Neural cell (in vitro differentiated cells): Measurements from ENCODE around the gene GSN. TPM values are rescaled to one million over a fixed set of nuclear protein-coding genes. Genes with fewer than 3 reads are reported as not detected.

Source experiments
- H2AFZ ChIP-seq: fragments of 200-600, 300-800 bp; sonication (generic), shearing (Covaris generic); 2 replicates; pipeline ENCODE4 v1.6.0; 2014; ENCODE audit warnings: low read depth, mild to moderate bottlenecking, antibody characterized with exemption, low read length, moderate library complexity
- H3F3A ChIP-seq: fragments of 200-600 bp; shearing (Covaris generic); 2 replicates; pipeline ENCODE4 v1.6.1; 2016; ENCODE audit warnings: mild to moderate bottlenecking, moderate library complexity, mixed read lengths, antibody characterized with exemption, low read length; ENCODE audit not compliant: insufficient read depth, poor library complexity, severe bottlenecking
- H3K27ac ChIP-seq: fragments of 200-600, 300-800 bp; sonication (generic), shearing (Covaris generic); 2 replicates; pipeline ENCODE4 v1.5.1; 2014; ENCODE audit warnings: mild to moderate bottlenecking, low read length, moderate library complexity
- H3K27me3 ChIP-seq: fragments of 300-800, 200-600 bp; sonication (generic), shearing (Covaris generic); 2 replicates; pipeline ENCODE4 v1.6.0; 2014; ENCODE audit warnings: mild to moderate bottlenecking, low read depth, low read length, moderate library complexity; ENCODE audit not compliant: insufficient read depth
- H3K36me3 ChIP-seq: fragments of 300-800, 200-600 bp; sonication (generic), shearing (Covaris generic); 2 replicates; pipeline ENCODE4 v1.5.1; 2014; ENCODE audit warnings: mild to moderate bottlenecking, antibody characterized with exemption, low read length, moderate library complexity; ENCODE audit not compliant: insufficient read depth
- H3K4me2 ChIP-seq: fragments of 300-800, 200-600 bp; sonication (generic), shearing (Covaris generic); 2 replicates; pipeline ENCODE4 v1.6.0; 2014; ENCODE audit warnings: mild to moderate bottlenecking, low read length
- H3K4me3 ChIP-seq: fragments of 300-800, 200-600 bp; sonication (generic), shearing (Covaris generic); 2 replicates; pipeline ENCODE4 v1.5.1; 2014; ENCODE audit warnings: mild to moderate bottlenecking, low read length, moderate library complexity
- H3K79me2 ChIP-seq: fragments of 200-600 bp; shearing (Covaris generic); replicated peaks from 2 replicates; pipeline ENCODE4 v1.6.0; 2014; ENCODE audit warnings: mild to moderate bottlenecking, low read length, moderate library complexity; ENCODE audit not compliant: insufficient read depth
- H3K9ac ChIP-seq: fragments of 300-800, 200-600 bp; sonication (generic), shearing (Covaris generic); 2 replicates; pipeline ENCODE4 v1.6.1; 2016; ENCODE audit warnings: mild to moderate bottlenecking, low read length, mixed read lengths
- H3K9me2 ChIP-seq: fragments of 200-600 bp; shearing (Covaris generic); 2 replicates; pipeline ENCODE4 v1.6.1; 2016; ENCODE audit warnings: mild to moderate bottlenecking, low read length, mixed read lengths; ENCODE audit not compliant: insufficient read depth
- H3K9me3 ChIP-seq: fragments of 200-600, 300-800 bp; sonication (generic), shearing (Covaris generic); 2 replicates; pipeline ENCODE4 v1.6.1; 2016; ENCODE audit warnings: mild to moderate bottlenecking, mixed run types, low read length, moderate library complexity, mixed read lengths
- H4K20me1 ChIP-seq: fragments of 200-600 bp; shearing (Covaris generic); 2 replicates; pipeline ENCODE4 v1.6.1; 2016; ENCODE audit warnings: mild to moderate bottlenecking, mixed run types; ENCODE audit not compliant: insufficient read depth
- CTCF ChIP-seq: fragments of 450-650 bp; IDR thresholded peaks from 2 replicates; pipeline ENCODE4 v1.5.1; 2014; ENCODE audit warnings: antibody characterized with exemption, mild to moderate bottlenecking, moderate library complexity; ENCODE audit not compliant: poor library complexity, severe bottlenecking
- EP300 ChIP-seq: fragments of 450-650 bp; conservative IDR thresholded peaks from 2 replicates; pipeline ENCODE4 v1.6.1; 2014; ENCODE audit warnings: antibody characterized with exemption, mild to moderate bottlenecking, moderate library complexity; ENCODE audit not compliant: poor library complexity, severe bottlenecking
- EZH2 ChIP-seq: fragments of 200-600, 300-800 bp; shearing (Covaris generic), sonication (generic); IDR thresholded peaks from 2 replicates; pipeline ENCODE4 v1.6.1; 2014; ENCODE audit warnings: antibody characterized with exemption, low read length, borderline replicate concordance, mild to moderate bottlenecking; ENCODE audit not compliant: insufficient read depth, poor library complexity, severe bottlenecking
- MXI1 ChIP-seq: fragments of 450-650 bp; conservative IDR thresholded peaks from 2 replicates; pipeline ENCODE4 v1.6.1; 2014; ENCODE audit warnings: antibody characterized with exemption, mild to moderate bottlenecking; ENCODE audit not compliant: poor library complexity, severe bottlenecking
- POLR2AphosphoS5 ChIP-seq: IDR thresholded peaks from 2 replicates; pipeline ENCODE4 v1.6.1; 2012
- RAD21 ChIP-seq: fragments of 450-650 bp; conservative IDR thresholded peaks from 2 replicates; pipeline ENCODE4 v1.6.1; 2014; ENCODE audit warnings: antibody characterized with exemption, mild to moderate bottlenecking, moderate library complexity
- REST ChIP-seq: IDR thresholded peaks from 2 replicates; pipeline ENCODE4 v1.6.1; 2012; ENCODE audit warnings: borderline replicate concordance
- SMC3 ChIP-seq: fragments of 450-650 bp; conservative IDR thresholded peaks from 2 replicates; pipeline ENCODE4 v1.6.1; 2014; ENCODE audit warnings: antibody characterized with exemption, mild to moderate bottlenecking, moderate library complexity; ENCODE audit not compliant: poor library complexity
- TAF1 ChIP-seq: IDR thresholded peaks from 2 replicates; pipeline ENCODE4 v1.6.1; 2012; ENCODE audit warnings: low read depth
- polyA plus RNA-seq: library from polyadenylated mRNA; depleted of rRNA; stranded (reverse); fragments of >200 nt; gene quantifications from 2 replicates; pipeline ENCODE4 v1.2.3, GENCODE V29; 2014

GSN gene
- polyA plus RNA-seq, 1 donor from 2014 or later: 2.4 TPM

- no peak overlapping the region for H3K4me3 ChIP-seq
- no peak overlapping the region for H2AFZ ChIP-seq
- H3K79me2 ChIP-seq: no peaks in the 10 kb centered on the region
- H4K20me1 ChIP-seq: no peaks in the 10 kb centered on the region
- H3K27ac ChIP-seq: no peak overlapping the region
- no peaks in the 10 kb centered on the region for H3K27me3 ChIP-seq
- no peak overlapping the region for H3K9ac ChIP-seq
- H3K4me2 ChIP-seq: no peak overlapping the region
- TF ChIP-seq TAF1: no peak
- no peak for TF ChIP-seq EP300
- no peak for TF ChIP-seq POLR2AphosphoS5
- TF ChIP-seq CTCF: no peak
- TF ChIP-seq SMC3: no peak
- no peaks in the 10 kb centered on the region for H3F3A ChIP-seq
- H3K9me3 ChIP-seq: no peaks in the 10 kb centered on the region
- no peaks in the 10 kb centered on the region for H3K9me2 ChIP-seq
- no peaks in the 10 kb centered on the region for H3K36me3 ChIP-seq
Measured at GRCh38 chr9:121252104-121252851, 15.7 kb upstream of the GSN start.

GRCh38 chr9:121253162-121253561, 14.8 kb upstream of the GSN start:
- Histone ChIP-seq H3K4me2 (no peak overlapping the region), H3K36me3 (no peaks in the 10 kb centered on the region), H3K27me3 (no peaks in the 10 kb centered on the region), H3K27ac (no peak overlapping the region), H2AFZ (no peak overlapping the region), H3K9me3 (no peaks in the 10 kb centered on the region), H3K9me2 (no peaks in the 10 kb centered on the region), H3K79me2 (no peaks in the 10 kb centered on the region), H3K9ac (no peak overlapping the region), H3F3A (no peaks in the 10 kb centered on the region), H4K20me1 (no peaks in the 10 kb centered on the region), H3K4me3 (no peak overlapping the region)
- TF ChIP-seq SMC3 (no peak), RAD21 (no peak), REST (no peak)

GRCh38 chr9:121253821-121254501, 14.0 kb upstream of the GSN start:
- no peak overlapping the region for H3K4me2 ChIP-seq
- no peak for TF ChIP-seq CTCF
- TF ChIP-seq TAF1: no peak
- TF ChIP-seq SMC3: no peak
- no peak for TF ChIP-seq EP300
- no peak for TF ChIP-seq REST
- TF ChIP-seq MXI1: no peak
- TF ChIP-seq EZH2: no peak

More at GRCh38 chr9:121253821-121254501, 14.0 kb upstream of the GSN start:
- Histone ChIP-seq H3K27me3 (no peaks in the 10 kb centered on the region), H3K4me3 (no peak overlapping the region), H3K27ac (no peak overlapping the region), H3K9me2 (no peaks in the 10 kb centered on the region), H4K20me1 (no peaks in the 10 kb centered on the region), H3F3A (no peaks in the 10 kb centered on the region), H3K9me3 (no peaks in the 10 kb centered on the region), H2AFZ (no peak overlapping the region), H3K79me2 (no peaks in the 10 kb centered on the region), H3K9ac (no peak overlapping the region), H3K36me3 (no peaks in the 10 kb centered on the region)
